Stimulated activated CD4-positive, alpha-beta T cell treated with anti-CD3 and anti-CD28 coated beads, Interleukin-1b, Interleukin-23, amount 100 ng/mL, for 24 hours (primary cell): Measurements from ENCODE around the gene CPZ.
"Not testable (repeated sequence)": the region's sequence is repeated elsewhere in the genome, so short reads cannot be mapped to it uniquely, and the experiment has no call there.

Experiments
- DNase-seq, 4 experiments: peaks; one replicate each; pipeline ENCODE4 v3.0.0-alpha.2; 2020; ENCODE audit warnings: low read depth in 4 of 4, low spot score in 1 of 4

The CPZ gene

GRCh38 chr4:8608714-8609391 is 16.3 kb downstream of the CPZ start:
- DNase-seq = no peak

GRCh38 chr4:8609406-8609805 is 16.8 kb downstream of the CPZ start:
- DNase-seq = no peak

GRCh38 chr4:8609824-8610350 is 17.3 kb downstream of the CPZ start:
- DNase-seq = no peak

GRCh38 chr4:8610858-8611616 is 18.5 kb downstream of the CPZ start:
- DNase-seq = no peak

- no peak for DNase-seq
Observed at GRCh38 chr4:8612646-8613045, 20.1 kb downstream of the CPZ start.

GRCh38 chr4:8613421-8614364 is 21.1 kb downstream of the CPZ start:
- no peak for DNase-seq

- DNase-seq = no peak
Observed at GRCh38 chr4:8614365-8615193, 22.0 kb downstream of the CPZ start.

GRCh38 chr4:8615366-8615765 is 22.8 kb downstream of the CPZ start:
- DNase-seq = no peak

- DNase-seq = no peak
Observed at GRCh38 chr4:8615921-8616787, 23.6 kb downstream of the CPZ start.

- DNase-seq = no peak
Observed at GRCh38 chr4:8616831-8617230, 24.3 kb downstream of the CPZ start.

GRCh38 chr4:8617486-8618040 is 25.0 kb downstream of the CPZ start:
- DNase-seq = no peak

- DNase-seq = no peak
Observed at GRCh38 chr4:8618421-8618820, 25.9 kb downstream of the CPZ start.

GRCh38 chr4:8618961-8619720 is 26.6 kb downstream of the CPZ start:
- no peak for DNase-seq

GRCh38 chr4:8621135-8621534 is 28.6 kb downstream of the CPZ start:
- DNase-seq = not testable (repeated sequence)

GRCh38 chr4:8624601-8625272 is 32.2 kb downstream of the CPZ start:
- DNase-seq = not testable (repeated sequence)

- not testable (repeated sequence) for DNase-seq
Observed at GRCh38 chr4:8630240-8630905, 37.8 kb downstream of the CPZ start.

GRCh38 chr4:8631896-8632295 is 39.3 kb downstream of the CPZ start:
- not testable (repeated sequence) for DNase-seq
